NCI-H2227 treated with DMSO at 0.1 percent for 48 hours (cell line): Measurements from ENCODE around the gene FAM50A.
"Not testable (repeated sequence)": the region's sequence is repeated elsewhere in the genome, so short reads cannot be mapped to it uniquely, and the experiment has no call there.

Source experiments
- DNase-seq: peaks from one replicate; lab custom pipeline; 2025; lab: John Stamatoyannopoulos, UW

Gene FAM50A

GRCh38 chrX:154485150-154486051 lies 41.5 kb downstream of the FAM50A start:
- DNase-seq: no peak

- no peak for DNase-seq
Measured at GRCh38 chrX:154486052-154486395, 42.1 kb downstream of the FAM50A start.

GRCh38 chrX:154486396-154487207 lies 42.7 kb downstream of the FAM50A start, which contains the start of gene UBL4A:
TSS of gene UBL4A (minus strand) at chrX:154486615. CDS start at chrX:154486584, 31 bp downstream.
- peak; percentile 63 for DNase-seq

- DNase-seq: no peak
Measured at GRCh38 chrX:154487518-154488290, 43.8 kb downstream of the FAM50A start.

GRCh38 chrX:154488336-154489075 lies 44.6 kb downstream of the FAM50A start:
- no peak for DNase-seq

- no peak for DNase-seq
Measured at GRCh38 chrX:154489182-154489581, 45.2 kb downstream of the FAM50A start.

GRCh38 chrX:154490021-154490413 lies 46.1 kb downstream of the FAM50A start:
- DNase-seq: no peak

GRCh38 chrX:154490414-154491083 lies 46.6 kb downstream of the FAM50A start, which contains the start of gene SLC10A3:
TSS of gene SLC10A3 (minus strand) at chrX:154490629. CDS start at chrX:154488940, 1,689 bp downstream.
- DNase-seq: peak; percentile 86

- no peak for DNase-seq
Measured at GRCh38 chrX:154494715-154495114, 50.8 kb downstream of the FAM50A start.

GRCh38 chrX:154495472-154495922 lies 51.6 kb downstream of the FAM50A start:
- no peak for DNase-seq

GRCh38 chrX:154496591-154497137 lies 52.7 kb downstream of the FAM50A start:
- not testable (repeated sequence) for DNase-seq
